SJSA1 (cell line): ENCODE results near the gene CD55. TPM values are rescaled to one million over a fixed set of nuclear protein-coding genes. Genes with fewer than 3 reads are reported as not detected.
A peak's percentile ranks its signal among the peaks of the same experiment; 100 is the strongest.

Experiments used
- DNase-seq, 2 experiments: peaks; one replicate each; pipeline ENCODE4 v3.0.0-alpha.2; 2015 to 2020; ENCODE audit warnings: low spot score in 2 of 2, low read depth in 1 of 2
- H3K27ac ChIP-seq: fragments of 250-450 bp; sonication (Bioruptor Pico); 2 replicates; pipeline ENCODE4 v1.5.1; 2020; ENCODE audit warnings: mild to moderate bottlenecking, moderate library complexity
- H3K27me3 ChIP-seq: fragments of 250-450 bp; sonication (Bioruptor Pico); replicated peaks from 2 replicates; pipeline ENCODE4 v1.5.1; 2020; ENCODE audit warnings: mild to moderate bottlenecking, moderate library complexity
- H3K36me3 ChIP-seq: fragments of 250-450 bp; sonication (Bioruptor Pico); 2 replicates; pipeline ENCODE4 v1.5.1; 2020; ENCODE audit warnings: mild to moderate bottlenecking
- H3K4me1 ChIP-seq: fragments of 250-450 bp; sonication (Bioruptor Pico); replicated peaks from 2 replicates; pipeline ENCODE4 v1.6.1; 2021; ENCODE audit warnings: mild to moderate bottlenecking
- H3K4me3 ChIP-seq: fragments of 250-450 bp; sonication (Bioruptor Pico); 2 replicates; pipeline ENCODE4 v1.5.1; 2020; ENCODE audit warnings: mild to moderate bottlenecking
- H3K9me3 ChIP-seq: fragments of 250-450 bp; sonication (Bioruptor Pico); replicated peaks from 2 replicates; pipeline ENCODE4 v1.5.1; 2020; ENCODE audit warnings: mild to moderate bottlenecking
- total RNA-seq: library from RNA; depleted of rRNA; stranded (reverse); fragments of >200 nt; shearing (Covaris generic); gene quantifications from 2 replicates; pipeline ENCODE4 v1.2.3, GENCODE V29; 2014; rRNA removed

CD55 gene, protein sequence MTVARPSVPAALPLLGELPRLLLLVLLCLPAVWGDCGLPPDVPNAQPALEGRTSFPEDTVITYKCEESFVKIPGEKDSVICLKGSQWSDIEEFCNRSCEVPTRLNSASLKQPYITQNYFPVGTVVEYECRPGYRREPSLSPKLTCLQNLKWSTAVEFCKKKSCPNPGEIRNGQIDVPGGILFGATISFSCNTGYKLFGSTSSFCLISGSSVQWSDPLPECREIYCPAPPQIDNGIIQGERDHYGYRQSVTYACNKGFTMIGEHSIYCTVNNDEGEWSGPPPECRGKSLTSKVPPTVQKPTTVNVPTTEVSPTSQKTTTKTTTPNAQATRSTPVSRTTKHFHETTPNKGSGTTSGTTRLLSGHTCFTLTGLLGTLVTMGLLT
- total RNA-seq: 48.7 and 59.5 TPM in 2 replicates

DNA sequence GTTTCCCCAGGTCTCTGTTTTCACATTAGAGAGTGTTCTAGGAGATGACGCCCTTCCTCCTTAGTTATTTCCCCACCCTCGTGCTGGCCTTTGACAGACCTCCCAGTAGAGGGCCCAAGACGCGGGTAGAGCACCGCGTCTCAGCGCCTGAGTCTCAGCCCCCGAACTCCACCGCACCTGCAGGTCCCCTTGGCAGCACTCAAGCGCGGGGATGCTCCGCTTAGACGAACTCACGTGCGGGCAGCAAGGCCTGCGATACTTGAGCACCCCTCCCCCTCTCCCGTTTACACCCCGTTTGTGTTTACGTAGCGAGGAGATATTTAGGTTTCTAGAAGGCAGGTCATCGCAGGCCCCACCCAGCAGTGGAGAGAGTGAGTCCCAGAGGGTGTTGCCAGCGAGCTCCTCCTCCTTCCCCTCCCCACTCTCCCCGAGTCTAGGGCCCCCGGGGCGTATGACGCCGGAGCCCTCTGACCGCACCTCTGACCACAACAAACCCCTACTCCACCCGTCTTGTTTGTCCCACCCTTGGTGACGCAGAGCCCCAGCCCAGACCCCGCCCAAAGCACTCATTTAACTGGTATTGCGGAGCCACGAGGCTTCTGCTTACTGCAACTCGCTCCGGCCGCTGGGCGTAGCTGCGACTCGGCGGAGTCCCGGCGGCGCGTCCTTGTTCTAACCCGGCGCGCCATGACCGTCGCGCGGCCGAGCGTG is at the start of gene CD55:
CD55 (plus strand) TSS at position 600 of the 711 bp plus-strand sequence; CDS start at position 688, 88 bp downstream.
- Histone ChIP-seq H3K4me3 (peak within 1 kb of the TSS; percentile 74), H3K27me3 (no peaks in the 10 kb centered on the region), H3K9me3 (no peaks in the 10 kb centered on the region), H3K27ac (peak within 1 kb of the TSS; percentile 85), H3K4me1 (peaks cover 14% of the 10 kb centered on the region; the same call in 1 of the 2 replicates), H3K36me3 (peaks cover 19% of the 10 kb centered on the region)
- peak; percentile 98 to 99 for DNase-seq

DNA sequence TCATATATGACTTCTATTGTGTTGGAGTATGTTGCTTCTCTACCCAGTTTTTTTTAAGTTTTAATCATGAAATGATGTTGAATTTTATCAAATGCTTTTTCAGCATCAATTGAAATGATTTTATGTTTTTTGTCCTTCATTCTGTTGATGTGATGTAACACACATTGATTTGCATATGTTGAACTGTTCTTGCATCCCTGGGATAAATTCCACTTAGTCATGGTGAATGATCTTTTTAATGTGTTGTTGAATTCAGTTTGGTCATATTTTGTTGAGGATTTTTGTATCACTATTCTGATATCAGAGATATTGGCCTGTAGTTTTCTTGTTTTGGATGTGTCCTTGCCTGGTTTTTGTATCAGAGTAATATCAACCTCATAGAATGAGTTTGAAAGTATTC is 46.6 kb upstream of the CD55 start:
- H3K4me3 ChIP-seq: no peak overlapping the region
- no peak overlapping the region for H3K27ac ChIP-seq
- no peaks in the 10 kb centered on the region for H3K9me3 ChIP-seq
- no peak for DNase-seq
- H3K4me1 ChIP-seq: no peaks in the 10 kb centered on the region
- H3K27me3 ChIP-seq: no peaks in the 10 kb centered on the region
- H3K36me3 ChIP-seq: no peaks in the 10 kb centered on the region

DNA sequence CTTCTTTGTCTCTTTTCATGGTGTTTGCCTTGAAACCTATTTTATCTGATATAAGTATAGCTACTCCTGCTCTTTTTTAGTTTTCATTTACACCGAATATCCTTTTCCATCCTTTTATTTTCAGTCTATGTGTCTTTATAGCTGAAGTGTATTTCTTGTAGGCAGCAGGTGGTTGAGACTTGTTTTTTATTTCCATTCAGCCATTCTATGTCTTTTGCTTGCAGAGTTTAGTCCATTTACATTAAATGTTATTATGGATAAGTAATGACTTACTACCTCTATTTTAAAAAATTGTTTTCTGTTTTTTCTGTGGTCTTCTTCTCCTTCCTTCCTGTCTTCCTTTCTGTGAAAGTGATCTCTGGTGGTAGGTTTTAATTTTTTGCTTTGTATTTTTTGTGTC is 45.0 kb upstream of the CD55 start:
- Histone ChIP-seq H3K27ac (no peak overlapping the region), H3K4me3 (no peak overlapping the region), H3K36me3 (no peaks in the 10 kb centered on the region), H3K4me1 (peaks cover under 1% of the 10 kb centered on the region), H3K9me3 (no peaks in the 10 kb centered on the region), H3K27me3 (no peaks in the 10 kb centered on the region)
- DNase-seq: no peak

DNA sequence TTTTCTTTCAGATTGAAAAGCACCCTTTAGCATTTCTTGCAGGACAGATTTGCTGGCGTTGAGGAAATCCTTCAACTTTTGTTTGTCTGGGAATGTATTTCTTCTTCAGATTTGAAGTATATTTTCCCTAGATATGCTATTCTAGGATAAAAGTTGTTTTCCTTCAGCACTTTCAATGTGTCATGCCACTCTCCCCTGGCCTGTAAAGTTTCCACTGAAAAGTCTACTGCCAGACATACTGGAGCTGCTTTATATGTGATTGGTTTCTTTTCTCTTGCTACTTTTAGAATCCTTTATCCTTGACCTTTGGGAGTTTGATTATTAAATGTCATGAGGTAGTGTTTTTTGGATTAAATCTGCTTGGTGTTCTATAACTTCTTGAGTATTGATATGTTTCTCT is 44.2 kb upstream of the CD55 start:
- no peak for DNase-seq
- H3K27me3 ChIP-seq: no peaks in the 10 kb centered on the region
- H3K4me3 ChIP-seq: no peak overlapping the region
- peaks cover 9% of the 10 kb centered on the region for H3K4me1 ChIP-seq
- H3K36me3 ChIP-seq: no peaks in the 10 kb centered on the region
- no peaks in the 10 kb centered on the region for H3K9me3 ChIP-seq
- H3K27ac ChIP-seq: no peak overlapping the region

DNA sequence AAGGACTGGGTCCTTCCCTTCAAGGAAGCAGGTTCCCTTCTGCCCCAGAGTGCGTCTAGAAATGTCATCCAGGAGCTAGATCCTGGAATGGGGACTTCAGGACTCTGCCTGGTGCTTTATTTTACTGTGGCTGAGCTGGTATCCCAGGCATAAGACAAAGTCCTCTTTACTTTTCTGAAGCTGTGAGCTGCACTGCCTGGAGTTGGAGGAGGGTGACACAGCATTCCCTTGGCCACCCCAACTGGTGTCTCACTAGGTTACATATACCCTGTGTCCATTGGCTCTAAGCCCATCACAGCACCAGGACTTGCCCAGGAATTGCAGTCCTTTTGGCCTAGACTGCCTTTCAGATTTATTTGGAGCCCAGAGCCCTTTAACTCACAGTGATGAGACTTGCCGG is 41.8 kb upstream of the CD55 start:
- H3K4me1 ChIP-seq: peaks cover 21% of the 10 kb centered on the region
- no peak for DNase-seq

GRCh38 chr1:207280706-207281105 is 40.8 kb upstream of the CD55 start:
- H3K4me1 ChIP-seq: peaks cover 21% of the 10 kb centered on the region
- H3K4me3 ChIP-seq: no peak overlapping the region
- H3K27ac ChIP-seq: no peak overlapping the region
- H3K27me3 ChIP-seq: no peaks in the 10 kb centered on the region
- H3K9me3 ChIP-seq: no peaks in the 10 kb centered on the region
- H3K36me3 ChIP-seq: no peaks in the 10 kb centered on the region
- no peak for DNase-seq

More for the DNA sequence above, 41.8 kb upstream of the CD55 start:
- Histone ChIP-seq H3K9me3 (no peaks in the 10 kb centered on the region), H3K27me3 (no peaks in the 10 kb centered on the region), H3K4me3 (no peak overlapping the region), H3K36me3 (no peaks in the 10 kb centered on the region), H3K27ac (no peak overlapping the region)

GRCh38 chr1:207282058-207282457 is 39.4 kb upstream of the CD55 start:
- Histone ChIP-seq H3K9me3 (no peaks in the 10 kb centered on the region), H3K4me1 (peaks cover 21% of the 10 kb centered on the region), H3K27ac (peak overlapping the region; percentile 31), H3K4me3 (no peak overlapping the region), H3K27me3 (no peaks in the 10 kb centered on the region), H3K36me3 (no peaks in the 10 kb centered on the region)
- peak in 1 of 2 experiments; percentile 52 for DNase-seq

DNA sequence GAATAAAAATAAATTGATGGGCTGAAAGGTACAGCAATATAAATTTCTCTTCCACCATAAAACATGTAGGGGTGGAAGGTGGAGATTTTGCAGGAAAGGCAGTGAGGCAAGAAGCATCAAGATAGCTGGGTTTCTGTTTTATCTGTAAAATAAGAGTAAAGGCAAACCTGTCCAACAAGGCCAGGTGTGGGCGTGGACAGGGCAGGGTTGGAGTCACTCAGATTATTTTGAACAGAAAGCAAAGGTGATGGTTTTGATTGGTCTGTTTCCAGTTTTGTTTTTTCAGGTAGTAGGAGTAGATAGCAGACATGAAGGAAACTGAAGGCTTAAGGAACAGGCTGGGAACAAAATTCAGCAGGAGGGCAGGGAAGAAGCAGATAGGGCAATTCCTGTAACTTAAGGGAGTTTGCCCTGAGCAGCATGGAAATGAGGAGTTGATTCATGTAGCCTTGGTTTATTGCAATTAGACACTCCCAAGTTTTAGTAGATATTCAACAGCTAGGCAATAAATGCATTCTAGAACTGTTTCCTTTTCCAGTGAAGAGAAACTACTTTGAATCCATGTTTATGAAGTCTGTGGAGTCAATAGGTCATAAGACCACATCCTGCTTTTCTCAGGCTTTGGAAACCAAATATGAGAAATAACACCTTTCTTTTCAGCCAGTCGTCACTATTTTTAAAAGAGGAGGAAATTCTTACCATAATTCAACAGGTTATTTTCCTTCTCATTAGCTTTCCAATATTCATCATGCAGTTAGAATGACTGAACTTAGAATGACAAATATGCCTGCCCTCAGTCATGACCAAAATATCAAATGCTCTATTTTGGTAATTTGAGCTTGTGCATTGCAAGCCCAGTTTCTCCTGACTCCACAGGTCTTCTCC is 38.7 kb upstream of the CD55 start:
- peak overlapping the region; percentile 31 for H3K27ac ChIP-seq
- H3K27me3 ChIP-seq: no peaks in the 10 kb centered on the region
- no peaks in the 10 kb centered on the region for H3K9me3 ChIP-seq
- DNase-seq: peak in 1 of 2 experiments; percentile 29
- H3K4me1 ChIP-seq: peaks cover 21% of the 10 kb centered on the region
- no peak overlapping the region for H3K4me3 ChIP-seq
- no peaks in the 10 kb centered on the region for H3K36me3 ChIP-seq

DNA sequence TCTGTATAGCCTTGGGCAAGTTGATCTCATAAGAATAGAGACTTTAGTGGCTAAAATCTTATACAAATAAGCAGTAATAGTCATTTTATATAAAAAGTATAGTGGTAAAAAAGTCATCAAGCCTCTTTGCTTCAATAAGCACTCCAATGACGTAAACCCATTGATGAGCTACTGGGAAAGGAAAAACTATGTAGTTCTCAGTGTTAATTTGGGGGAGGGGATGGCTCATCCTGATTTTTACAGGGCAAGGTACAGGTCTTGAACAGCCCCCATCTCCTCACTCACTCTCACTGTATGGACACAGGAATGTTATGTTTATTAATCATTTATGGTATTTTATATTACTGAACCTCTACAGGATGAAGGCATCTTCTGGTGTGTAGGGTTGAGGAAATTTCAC is 38.1 kb upstream of the CD55 start:
- Histone ChIP-seq H3K9me3 (no peaks in the 10 kb centered on the region), H3K27me3 (no peaks in the 10 kb centered on the region), H3K4me1 (peaks cover 21% of the 10 kb centered on the region), H3K4me3 (no peak overlapping the region), H3K36me3 (no peaks in the 10 kb centered on the region), H3K27ac (no peak overlapping the region)
- DNase-seq: no peak

GRCh38 chr1:207284209-207284897 is 37.1 kb upstream of the CD55 start:
- no peaks in the 10 kb centered on the region for H3K9me3 ChIP-seq
- no peak for DNase-seq
- peaks cover 21% of the 10 kb centered on the region for H3K4me1 ChIP-seq
- no peaks in the 10 kb centered on the region for H3K27me3 ChIP-seq
- H3K27ac ChIP-seq: no peak overlapping the region
- no peak overlapping the region for H3K4me3 ChIP-seq
- no peaks in the 10 kb centered on the region for H3K36me3 ChIP-seq

GRCh38 chr1:207286786-207287468 is 34.6 kb upstream of the CD55 start:
- no peaks in the 10 kb centered on the region for H3K9me3 ChIP-seq
- H3K27me3 ChIP-seq: no peaks in the 10 kb centered on the region
- H3K27ac ChIP-seq: no peak overlapping the region
- no peak overlapping the region for H3K4me3 ChIP-seq
- no peaks in the 10 kb centered on the region for H3K36me3 ChIP-seq
- peaks cover 15% of the 10 kb centered on the region for H3K4me1 ChIP-seq
- no peak for DNase-seq

DNA sequence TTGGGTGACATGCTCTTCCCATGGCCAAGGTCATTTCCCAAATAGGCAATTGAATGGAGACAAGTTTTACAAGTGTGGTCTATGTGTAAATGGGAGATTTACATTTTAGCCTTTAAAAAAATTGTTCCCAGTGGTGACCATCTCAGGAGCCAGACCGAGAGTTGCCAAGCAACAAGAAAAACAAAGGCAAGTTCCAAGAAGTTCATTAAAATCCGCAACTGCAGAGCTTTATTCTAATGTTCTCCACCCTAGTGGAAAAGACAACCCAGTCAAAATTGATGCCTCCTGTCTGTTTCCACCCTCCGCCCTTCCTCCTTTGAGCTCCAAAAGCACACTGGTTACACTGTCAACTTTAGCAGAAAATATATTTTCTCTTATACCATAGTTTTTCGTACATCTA is 33.2 kb upstream of the CD55 start:
- Histone ChIP-seq H3K36me3 (no peaks in the 10 kb centered on the region), H3K4me3 (no peak overlapping the region), H3K27ac (no peak overlapping the region), H3K4me1 (peaks cover 1% of the 10 kb centered on the region), H3K9me3 (no peaks in the 10 kb centered on the region), H3K27me3 (no peaks in the 10 kb centered on the region)
- no peak for DNase-seq

- Histone ChIP-seq H3K36me3 (no peaks in the 10 kb centered on the region), H3K27ac (no peak overlapping the region), H3K4me3 (no peak overlapping the region), H3K27me3 (no peaks in the 10 kb centered on the region), H3K9me3 (no peaks in the 10 kb centered on the region), H3K4me1 (no peaks in the 10 kb centered on the region)
- DNase-seq: no peak
These were observed 31.7 kb upstream of the CD55 start for GRCh38 chr1:207289756-207290155.
